ENCODE measurements around the gene VWA5B2.

VWA5B2 gene

GRCh38 chr3:184240384-184241140 is 11.2 kb downstream of the VWA5B2 start:
- DNase-seq (ENCODE audit: low read depth) = no peak
- no peak for TF ChIP-seq CTCF (IDR thresholded peaks at IDR 0.05; ENCODE audit: control insufficient read depth, extremely low read depth, insufficient read depth)
- no peak overlapping the region for H3K4me3 ChIP-seq (ENCODE audit: low read depth, low read length)

- no peak overlapping the region for H3K4me3 ChIP-seq (ENCODE audit: low read depth, low read length)
- TF ChIP-seq CTCF (IDR thresholded peaks at IDR 0.05; ENCODE audit: control insufficient read depth, extremely low read depth, insufficient read depth) = no peak
- no peak for DNase-seq (ENCODE audit: low read depth)
Observed at GRCh38 chr3:184241141-184241446, 11.7 kb downstream of the VWA5B2 start.

GRCh38 chr3:184241447-184242296 is 12.3 kb downstream of the VWA5B2 start:
- TF ChIP-seq CTCF (IDR thresholded peaks at IDR 0.05; ENCODE audit: control insufficient read depth, extremely low read depth, insufficient read depth) = peak; percentile 85
- no peak overlapping the region for H3K4me3 ChIP-seq (ENCODE audit: low read depth, low read length)
- peak; percentile 90 for DNase-seq (ENCODE audit: low read depth)

GRCh38 chr3:184242297-184242685 is 12.9 kb downstream of the VWA5B2 start:
- no peak for DNase-seq (ENCODE audit: low read depth)

GRCh38 chr3:184248454-184249411 is 19.3 kb downstream of the VWA5B2 start, which contains the start of gene ALG3:
ALG3 (minus strand) TSS chr3:184248962; CDS start chr3:184248940, 22 bp downstream.
- DNase-seq (ENCODE audit: low read depth) = peak; percentile 62
- peak within 1 kb of the TSS; percentile 73 for H3K4me3 ChIP-seq (ENCODE audit: low read depth, low read length)
- TF ChIP-seq CTCF (IDR thresholded peaks at IDR 0.05; ENCODE audit: control insufficient read depth, extremely low read depth, insufficient read depth) = 0 out of 2 replicates have a peak, but pooled peaks have one; percentile 3

More at GRCh38 chr3:184242297-184242685, 12.9 kb downstream of the VWA5B2 start:
- H3K4me3 ChIP-seq (ENCODE audit: low read depth, low read length) = no peak overlapping the region
- no peak for TF ChIP-seq CTCF (IDR thresholded peaks at IDR 0.05; ENCODE audit: control insufficient read depth, extremely low read depth, insufficient read depth)

GRCh38 chr3:184249412-184250166 is 20.2 kb downstream of the VWA5B2 start, which contains the start of gene EEF1AKMT4:
EEF1AKMT4 (plus strand) TSS chr3:184249672; CDS start chr3:184249695, 23 bp downstream.
- H3K4me3 ChIP-seq (ENCODE audit: low read depth, low read length) = peak within 1 kb of the TSS; percentile 73
- TF ChIP-seq CTCF (IDR thresholded peaks at IDR 0.05; ENCODE audit: control insufficient read depth, extremely low read depth, insufficient read depth) = peak; percentile 65
- DNase-seq (ENCODE audit: low read depth) = peak; percentile 97
